A549 (cell line): Measurements from ENCODE around the gene LRRC28. TPM values are rescaled to one million over a fixed set of nuclear protein-coding genes. Genes with fewer than 3 reads are reported as not detected.

Experiments used
- ATAC-seq, 2 experiments: fragments of 200-7000 bp in 1 of 2; fragments of >200 bp in 1 of 2; cut with Nextera tagmentation in 1 of 2; cut with Tn5 transposase in 1 of 2; 3 replicates each; pipeline versions ENCODE4 v1.8.0 to v1.9.1; 2018 to 2020; ENCODE audit warnings: mild to moderate bottlenecking in 1 of 2, moderate library complexity in 1 of 2
- CTCF ChIA-PET: fragments of 300-600 bp; sonication (Branson Sonifier 250); formaldehyde crosslinking; extraction: SDS; loops from one replicate; lab custom pipeline; 2021; ENCODE audit warnings: antibody characterized with exemption, inconsistent platforms; lab: Yijun Ruan, JAX
- POLR2A ChIA-PET: fragments of 350-600 bp; formaldehyde crosslinking; extraction: SDS; loops from one replicate; lab custom pipeline; 2021; ENCODE audit warnings: antibody characterized with exemption, inconsistent platforms; lab: Yijun Ruan, JAX
- DNase-seq, 2 experiments: peaks; one replicate each; pipeline versions ENCODE4 v3.0.0 to v3.0.0-alpha.2; 2011 to 2016; ENCODE audit warnings: low read depth in 1 of 2, low spot score in 1 of 2
- FAIRE-seq: peaks from 2 replicates; lab custom pipeline; 2011; peaks lifted over from hg19 to GRCh38; lab: Jason Lieb, UNC
- H3K27ac ChIP-seq, 2 experiments: fragments of >200 bp; sonication (Bioruptor Twin); formaldehyde crosslinking; 3 replicates each; pipeline ENCODE4 v1.5.1; 2016 to 2017
- H3K4me1 ChIP-seq: fragments of >200 bp; sonication (Bioruptor Twin); formaldehyde crosslinking; 3 replicates; pipeline ENCODE4 v1.6.1; 2016
- H3K4me2 ChIP-seq: fragments of >200 bp; sonication (Bioruptor Twin); formaldehyde crosslinking; 3 replicates; pipeline ENCODE4 v1.6.1; 2016
- H3K4me3 ChIP-seq: fragments of >200 bp; sonication (Bioruptor Twin); formaldehyde crosslinking; 3 replicates; pipeline ENCODE4 v1.5.1; 2016
- H3K9me3 ChIP-seq: fragments of >200 bp; sonication (Bioruptor Twin); formaldehyde crosslinking; 3 replicates; pipeline ENCODE4 v1.6.1; 2016
- BCL3 ChIP-seq: fragments of >200 bp; sonication (Bioruptor Twin); formaldehyde crosslinking; IDR thresholded peaks from 3 replicates; pipeline ENCODE4 v1.6.1; 2016
- CEBPB ChIP-seq, 2 experiments: fragments of >200 bp in 1 of 2; sonication (Bioruptor Twin) in 1 of 2; formaldehyde crosslinking in 1 of 2; IDR thresholded peaks; 2 replicates each; pipeline ENCODE4 v1.6.1; 2012 to 2016
- CHD2 ChIP-seq: fragments of 150-350 bp; IDR thresholded peaks from 2 replicates; pipeline ENCODE4 v1.6.1; 2014; ENCODE audit warnings: low read length; ENCODE audit not compliant: partially characterized antibody
- CTCF ChIP-seq: fragments of >200 bp; sonication (Bioruptor Twin); formaldehyde crosslinking; IDR thresholded peaks from 3 replicates; pipeline ENCODE4 v1.5.1; 2016
- E2F6 ChIP-seq: IDR thresholded peaks from 2 replicates; pipeline ENCODE4 v1.6.1; 2012; ENCODE audit warnings: low read depth, borderline replicate concordance
- EHF ChIP-seq: fragments of 250-450 bp; sonication (Bioruptor Pico); IDR thresholded peaks from 2 replicates; pipeline ENCODE4 v1.5.0; 2020; ENCODE audit warnings: mild to moderate bottlenecking
- ELK1 ChIP-seq: fragments of 150-350 bp; IDR thresholded peaks from 2 replicates; pipeline ENCODE4 v1.6.1; 2014; ENCODE audit warnings: low read depth, mild to moderate bottlenecking, low read length
- FOSL2 ChIP-seq, 2 experiments: fragments of 450-650 bp in 1 of 2; fragments of >200 bp in 1 of 2; sonication (Bioruptor Twin) in 1 of 2; formaldehyde crosslinking; IDR thresholded peaks; 2 replicates each; pipeline versions ENCODE4 v1.5.0 to v1.6.1; 2016 to 2020; ENCODE audit warnings: mild to moderate bottlenecking in 1 of 2, moderate library complexity in 1 of 2
- HES2 ChIP-seq: fragments of >200 bp; sonication (Bioruptor Twin); formaldehyde crosslinking; IDR thresholded peaks from 2 replicates; pipeline ENCODE4 v1.6.1; 2016
- HOXA7 ChIP-seq: fragments of 250-450 bp; sonication (Bioruptor Pico); IDR thresholded peaks from 2 replicates; pipeline ENCODE4 v1.5.0; 2020; ENCODE audit warnings: mild to moderate bottlenecking, moderate library complexity
- HOXB5 ChIP-seq: fragments of 250-450 bp; sonication (Bioruptor Pico); IDR thresholded peaks from 2 replicates; pipeline ENCODE4 v1.5.0; 2020; ENCODE audit warnings: mild to moderate bottlenecking, moderate library complexity
- JUN ChIP-seq, 2 experiments: fragments of >200 bp; sonication (Bioruptor Twin); formaldehyde crosslinking; IDR thresholded peaks; 2 replicates in 1 of 2; 3 replicates in 1 of 2; pipeline ENCODE4 v1.6.1; 2016 to 2017
- JUNB ChIP-seq: fragments of >200 bp; sonication (Bioruptor Twin); formaldehyde crosslinking; IDR thresholded peaks from 2 replicates; pipeline ENCODE4 v1.6.1; 2016
- MAX ChIP-seq: IDR thresholded peaks from 2 replicates; pipeline ENCODE4 v1.6.1; 2012
- MYC ChIP-seq: IDR thresholded peaks from 2 replicates; pipeline ENCODE4 v1.6.1; 2012; ENCODE audit warnings: mild to moderate bottlenecking, inconsistent platforms, low read length, improper control_type of control experiment, borderline replicate concordance
- NFE2L2 ChIP-seq: fragments of 150-350 bp; conservative IDR thresholded peaks from 2 replicates; pipeline ENCODE4 v1.6.1; 2014; ENCODE audit warnings: low read length
- PBX3 ChIP-seq: IDR thresholded peaks from 2 replicates; pipeline ENCODE4 v1.6.1; 2012
- RCOR1 ChIP-seq: fragments of 150-350 bp; IDR thresholded peaks from 2 replicates; pipeline ENCODE4 v1.6.1; 2014; ENCODE audit warnings: antibody characterized with exemption, low read length, low read depth
- REST ChIP-seq: fragments of 200-600 bp; sonication (generic); IDR thresholded peaks from 2 replicates; pipeline ENCODE4 v1.6.1; 2016; ENCODE audit warnings: antibody characterized with exemption, mild to moderate bottlenecking, moderate library complexity
- RNF2 ChIP-seq: fragments of 200-600 bp; sonication (generic); IDR thresholded peaks from 2 replicates; pipeline ENCODE4 v1.6.1; 2016; ENCODE audit warnings: low read depth, mild to moderate bottlenecking, antibody characterized with exemption, moderate library complexity, borderline replicate concordance
- SMC3 ChIP-seq: fragments of >200 bp; sonication (Bioruptor Twin); formaldehyde crosslinking; IDR thresholded peaks from 3 replicates; pipeline ENCODE4 v1.6.1; 2018; ENCODE audit warnings: inconsistent platforms
- SREBF2 ChIP-seq: fragments of 450-650 bp; IDR thresholded peaks from 2 replicates; pipeline ENCODE4 v1.6.1; 2014; ENCODE audit warnings: mild to moderate bottlenecking, moderate library complexity
- TFCP2L1 ChIP-seq: fragments of 250-450 bp; sonication (Bioruptor Pico); IDR thresholded peaks from 2 replicates; pipeline ENCODE4 v1.5.0; 2021; ENCODE audit warnings: mild to moderate bottlenecking
- TP53 ChIP-seq: fragments of 250-450 bp; sonication (Bioruptor Pico); IDR thresholded peaks from 2 replicates; pipeline ENCODE4 v1.5.0; 2021; ENCODE audit warnings: mild to moderate bottlenecking, moderate library complexity
- ZC3H11A ChIP-seq: fragments of 450-650 bp; IDR thresholded peaks from 2 replicates; pipeline ENCODE4 v1.6.1; 2014; ENCODE audit warnings: antibody characterized with exemption, mild to moderate bottlenecking
- ZFP36 ChIP-seq: fragments of 450-650 bp; IDR thresholded peaks from 2 replicates; pipeline ENCODE4 v1.6.1; 2014; ENCODE audit warnings: borderline replicate concordance; ENCODE audit not compliant: partially characterized antibody
- WGBS: methylation state at CpG from one replicate; pipeline ENCODE4 v1.1.6; 2017; ENCODE audit errors: missing lambda C conversion rate; 5-methylcytosine and 5-hydroxymethylcytosine counted together
- polyA plus RNA-seq, 4 experiments: library from polyadenylated mRNA; depleted of rRNA in 3 of 4; stranded (reverse); fragments of >200 nt; fragmentation: RNase III in 1 of 4; extraction: RNeasy Plus Mini Kit Qiagen cat#74134 plus additional on column Dnase treatment in 1 of 4; gene quantifications; 2 replicates in 3 of 4; 3 replicates in 1 of 4; pipeline ENCODE4 v1.2.3, GENCODE V29; 2011 to 2017

LRRC28 gene
- polyA plus RNA-seq, 2 of the 4 experiments (the other 2 are of a cell fraction), result 19.6 to 62.4 TPM

GRCh38 chr15:99359769-99360168, 108.5 kb downstream of the LRRC28 start:
- POLR2A ChIA-PET, result no interaction called here
- CTCF ChIA-PET, result interaction anchor here (1.6 to 2.0 kb wide), 2 partner anchors 19 to 344 kb away, joined by 5 read pairs; no protein-coding TSS in a partner anchor
- ATAC-seq, result no peak
- no peak overlapping the region for H3K4me3 ChIP-seq
- H3K27ac ChIP-seq, result no peak overlapping the region
- WGBS, result 85% methylated on average over 2 of the region's 2 CpGs
- TF ChIP-seq ELK1 (no peak), BCL3 (no peak), PBX3 (no peak), ZC3H11A (no peak), RNF2 (no peak), HOXA7 (CRISPR knock-in tag) (no peak), TP53 (CRISPR knock-in tag) (no peak)
- no peaks in the 10 kb centered on the region for H3K9me3 ChIP-seq
- H3K4me2 ChIP-seq, result no peak overlapping the region
- no peak for FAIRE-seq
- no peak for DNase-seq
- no peaks in the 10 kb centered on the region for H3K4me1 ChIP-seq

GRCh38 chr15:99361545-99362185, 110.4 kb downstream of the LRRC28 start:
- POLR2A ChIA-PET, result no interaction called here
- H3K4me2 ChIP-seq, result no peak overlapping the region
- ATAC-seq (no peak), DNase-seq (peak in 1 of 2 experiments; percentile 47), FAIRE-seq (peak; percentile 7)
- CTCF ChIA-PET, result interaction anchor here (1.0 to 2.4 kb wide), 8 partner anchors 21 to 343 kb away, joined by 3 to 8 read pairs (median 4); no protein-coding TSS in a partner anchor
- no peak overlapping the region for H3K4me3 ChIP-seq
- no peaks in the 10 kb centered on the region for H3K4me1 ChIP-seq
- no peak overlapping the region for H3K27ac ChIP-seq
- 80% methylated on average over 13 of the region's 13 CpGs for WGBS
- no peaks in the 10 kb centered on the region for H3K9me3 ChIP-seq
- TF ChIP-seq FOSL2 (IDR thresholded peaks at IDR 0.05) (no peak), FOSL2 (CRISPR knock-in tag; IDR thresholded peaks at IDR 0.05) (no peak), JUN (IDR thresholded peaks at IDR 0.05) (no peak), MAX (no peak), CHD2 (no peak), E2F6 (no peak), TFCP2L1 (CRISPR knock-in tag) (no peak), MYC (no peak), CEBPB (IDR thresholded peaks at IDR 0.05) (no peak), CTCF (peak; percentile 66), JUNB (no peak), EHF (CRISPR knock-in tag) (no peak), RCOR1 (no peak), SREBF2 (no peak), REST (no peak), HES2 (no peak), SMC3 (peak; percentile 53), HOXB5 (CRISPR knock-in tag) (no peak), ZFP36 (no peak), NFE2L2 (no peak)
